ENCODE measurements around the gene PIGM. TPM values are rescaled to one million over a fixed set of nuclear protein-coding genes. Genes with fewer than 3 reads are reported as not detected.

The PIGM gene
- total RNA-seq, 6 experiments from 2014 or later, result 3.3 to 4.7 (median 3.9) TPM

GRCh38 chr1:160030657-160031364 is 979 bp downstream of the PIGM start:
- peak; percentile 27 to 45 (median 30) for ATAC-seq
- Histone ChIP-seq H3K4me3 (peak overlapping the region; percentile 80 to 90 (median 86)), H3K4me1 (peaks cover 0 to 17% (median 8%) of the 10 kb centered on the region in 4 donors), H3K27me3 (no peaks in the 10 kb centered on the region), H3K27ac (peak overlapping the region; percentile 36 to 56 (median 48)), H3K36me3 (no peaks in the 10 kb centered on the region), H3K9me3 (no peaks in the 10 kb centered on the region)
- no peak for DNase-seq
- intact Hi-C loops (cut with DNase I), result no loop called here
- TF ChIP-seq CTCF (IDR thresholded peaks at IDR 0.05) (no peak), POLR2A (IDR thresholded peaks at IDR 0.05) (peak; percentile 42)
- WGBS (ENCODE audit: insufficient coverage, low coverage, low lambda C conversion rate, missing lambda C conversion rate), result 4% methylated on average over 19 of the region's 23 CpGs

- H3K4me1 ChIP-seq, result peaks cover 0 to 24% (median 10%) of the 10 kb centered on the region in 4 donors
- DNase-seq, result no peak
- no peak overlapping the region for H3K4me3 ChIP-seq
- intact Hi-C loops (cut with DNase I), result no loop called here
- H3K27ac ChIP-seq, result no peak overlapping the region
- H3K27me3 ChIP-seq, result no peaks in the 10 kb centered on the region
- H3K9me3 ChIP-seq, result no peaks in the 10 kb centered on the region
- ATAC-seq, result no peak
- TF ChIP-seq CTCF (IDR thresholded peaks at IDR 0.05) (no peak), POLR2A (IDR thresholded peaks at IDR 0.05) (no peak)
- H3K36me3 ChIP-seq, result no peaks in the 10 kb centered on the region
Measured at GRCh38 chr1:160028426-160028825, 3.4 kb downstream of the PIGM start.

- DNase-seq (no peak), ATAC-seq (peak in 2 of 4 donors; percentile 39 to 49)
- peaks cover 0 to 14% (median 8%) of the 10 kb centered on the region in 4 donors for H3K4me1 ChIP-seq
- 65% methylated on average over 1 of the region's 1 CpG for WGBS (ENCODE audit: insufficient coverage, low coverage, low lambda C conversion rate, missing lambda C conversion rate)
- H3K9me3 ChIP-seq, result no peaks in the 10 kb centered on the region
- intact Hi-C loops (cut with DNase I), result no loop called here
- H3K27ac ChIP-seq, result no peak overlapping the region
- no peak for TF ChIP-seq CTCF (IDR thresholded peaks at IDR 0.05)
- TF ChIP-seq POLR2A (IDR thresholded peaks at IDR 0.05), result no peak
- no peaks in the 10 kb centered on the region for H3K27me3 ChIP-seq
- no peaks in the 10 kb centered on the region for H3K36me3 ChIP-seq
- H3K4me3 ChIP-seq, result no peak overlapping the region
Measured at GRCh38 chr1:160025314-160025713, 6.5 kb downstream of the PIGM start.

GRCh38 chr1:160024195-160024905 is 7.4 kb downstream of the PIGM start:
- H3K36me3 ChIP-seq, result no peaks in the 10 kb centered on the region
- DNase-seq (no peak), ATAC-seq (no peak)
- intact Hi-C loops (cut with DNase I), result no loop called here
- no peaks in the 10 kb centered on the region for H3K9me3 ChIP-seq
- H3K27ac ChIP-seq, result no peak overlapping the region
- no peaks in the 10 kb centered on the region for H3K27me3 ChIP-seq
- H3K4me3 ChIP-seq, result no peak overlapping the region
- TF ChIP-seq POLR2A (IDR thresholded peaks at IDR 0.05) (no peak), CTCF (IDR thresholded peaks at IDR 0.05) (no peak)
- 41% methylated on average over 2 of the region's 2 CpGs for WGBS (ENCODE audit: insufficient coverage, low coverage, low lambda C conversion rate, missing lambda C conversion rate)
- peaks cover 0 to 7% (median 2%) of the 10 kb centered on the region in 4 donors for H3K4me1 ChIP-seq

All from right lobe of liver (tissue), 6 donors.